Liver (tissue), 9 donors: Measurements from ENCODE around the gene LETMD1. TPM values are rescaled to one million over a fixed set of nuclear protein-coding genes. Genes with fewer than 3 reads are reported as not detected.

Experiments used
- DNase-seq: peaks from one replicate; pipeline ENCODE4 v3.0.0-alpha.2; 2017; ENCODE audit warnings: low spot score
- H3K27ac ChIP-seq, 2 donors: one replicate each; pipeline ENCODE4 v1.7.0; 2013; ENCODE audit warnings: inconsistent platforms in 2 of 2, low read length in 2 of 2, control low read depth in 1 of 2, low read depth in 1 of 2, mild to moderate bottlenecking in 1 of 2
- H3K27me3 ChIP-seq, 4 donors: one replicate each; pipeline versions ENCODE4 v1.6.1 to v1.7.0; 2013; ENCODE audit warnings: low read length in 3 of 4, inconsistent platforms in 1 of 4, mild to moderate bottlenecking in 1 of 4, moderate library complexity in 1 of 4; ENCODE audit not compliant: control insufficient read depth in 4 of 4, insufficient read depth in 4 of 4
- H3K36me3 ChIP-seq, 4 donors: one replicate each; pipeline versions ENCODE4 v1.6.1 to v1.7.0; 2013; ENCODE audit warnings: low read length in 3 of 4, mild to moderate bottlenecking in 3 of 4, low read depth in 1 of 4, moderate library complexity in 1 of 4; ENCODE audit not compliant: control insufficient read depth in 4 of 4, insufficient read depth in 3 of 4
- H3K4me1 ChIP-seq, 4 donors: one replicate each; pipeline versions ENCODE4 v1.6.1 to v1.7.0; 2013; ENCODE audit warnings: low read length in 3 of 4, mild to moderate bottlenecking in 3 of 4, moderate library complexity in 1 of 4; ENCODE audit not compliant: control insufficient read depth in 4 of 4, insufficient read depth in 4 of 4
- H3K4me3 ChIP-seq, 3 donors: one replicate each; pipeline versions ENCODE4 v1.6.1 to v1.7.0; 2013; ENCODE audit warnings: low read length in 3 of 3, control low read depth in 1 of 3, low read depth in 1 of 3, mild to moderate bottlenecking in 1 of 3
- H3K9ac ChIP-seq, 2 donors: one replicate each; pipeline ENCODE4 v1.7.0; 2013; ENCODE audit warnings: low read length in 2 of 2, mild to moderate bottlenecking in 2 of 2, moderate library complexity in 2 of 2, control low read depth in 1 of 2, low read depth in 1 of 2
- H3K9me3 ChIP-seq, 4 donors: one replicate each; pipeline versions ENCODE4 v1.6.1 to v1.7.0; 2013; ENCODE audit warnings: low read length in 3 of 4; ENCODE audit not compliant: control insufficient read depth in 4 of 4
- ATF3 ChIP-seq: IDR thresholded peaks from 2 replicates; pipeline ENCODE4 v1.6.1; 2016; ENCODE audit warnings: antibody characterized with exemption
- CTCF ChIP-seq: fragments of 150-350 bp; IDR thresholded peaks from 2 replicates; pipeline ENCODE4 v1.5.1; 2017; ENCODE audit warnings: improper control_type of control experiment, low read depth, low read length; ENCODE audit not compliant: missing input control
- FOXA2 ChIP-seq: IDR thresholded peaks from 2 replicates; pipeline ENCODE4 v1.6.1; 2016; ENCODE audit warnings: antibody characterized with exemption
- GABPA ChIP-seq, 2 donors: IDR thresholded peaks in 1 of 2; conservative IDR thresholded peaks in 1 of 2; 2 replicates each; pipeline ENCODE4 v1.6.1; 2016; ENCODE audit warnings: antibody characterized with exemption in 2 of 2, mild to moderate bottlenecking in 1 of 2, moderate library complexity in 1 of 2
- HNF4A ChIP-seq, 2 donors: conservative IDR thresholded peaks; 2 replicates each; pipeline ENCODE4 v1.6.1; 2016; ENCODE audit warnings: antibody characterized with exemption in 2 of 2, mild to moderate bottlenecking in 2 of 2
- HNF4G ChIP-seq: IDR thresholded peaks from 2 replicates; pipeline ENCODE4 v1.6.1; 2016; ENCODE audit warnings: antibody characterized with exemption
- JUND ChIP-seq, 2 donors: IDR thresholded peaks; 2 replicates each; pipeline ENCODE4 v1.6.1; 2016; ENCODE audit warnings: antibody characterized with exemption in 2 of 2
- REST ChIP-seq: IDR thresholded peaks from 2 replicates; pipeline ENCODE4 v1.6.1; 2016; ENCODE audit warnings: antibody characterized with exemption, mild to moderate bottlenecking
- RXRA ChIP-seq, 2 donors: IDR thresholded peaks; 2 replicates each; pipeline ENCODE4 v1.6.1; 2017 to 2018; ENCODE audit warnings: antibody characterized with exemption in 2 of 2, mild to moderate bottlenecking in 1 of 2
- TAF1 ChIP-seq: conservative IDR thresholded peaks from 2 replicates; pipeline ENCODE4 v1.6.1; 2016; ENCODE audit warnings: antibody characterized with exemption, mild to moderate bottlenecking
- YY1 ChIP-seq: IDR thresholded peaks from 2 replicates; pipeline ENCODE4 v1.6.1; 2016; ENCODE audit warnings: antibody characterized with exemption, mild to moderate bottlenecking
- ZBTB33 ChIP-seq: IDR thresholded peaks from 2 replicates; pipeline ENCODE4 v1.6.1; 2016; ENCODE audit warnings: antibody characterized with exemption
- WGBS: extraction: QIAGEN DNeasy Blood & Tissue Kit; methylation state at CpG from one replicate; pipeline ENCODE4 v1.1.7; 2013; 5-methylcytosine and 5-hydroxymethylcytosine counted together
- polyA plus RNA-seq, 2 donors: library from polyadenylated mRNA; stranded (reverse) in 1 of 2; unstranded in 1 of 2; fragments of 200-250 nt in 1 of 2; fragments of >200 nt in 1 of 2; fragmentation: Nextera tagmentation in 1 of 2; extraction: Ambion mirVana in 1 of 2; gene quantifications; one replicate each; pipeline versions ENCODE4 v1.2.1 to v1.2.3, GENCODE V29; 2013 to 2015
- total RNA-seq, 2 donors: library from RNA; depleted of rRNA; stranded (reverse); fragments of >200 nt; gene quantifications; one replicate each; pipeline ENCODE4 v1.2.3, GENCODE V29; 2014
- donor health status: healthy.
- donor health status: healthy.
- donor health status: healthy.
- donor health status: healthy.
- donor health status: healthy.

Gene LETMD1
- total and polyA plus RNA-seq, 4 donors: 17.6 to 41.0 (median 22.5) TPM

GRCh38 chr12:51085757-51086156, 37.6 kb downstream of the LETMD1 start:
- WGBS: 74% methylated on average over 3 of the region's 3 CpGs
- H3K4me1 ChIP-seq: peaks cover 1 to 13% (median 11%) of the 10 kb centered on the region in 4 donors
- no peak overlapping the region for H3K27ac ChIP-seq
- peaks cover 0 to 2% (median 0%) of the 10 kb centered on the region in 4 donors for H3K36me3 ChIP-seq
- H3K27me3 ChIP-seq: no peaks in the 10 kb centered on the region
- H3K9ac ChIP-seq: no peak overlapping the region
- TF ChIP-seq ZBTB33 (no peak), CTCF (no peak), GABPA (IDR thresholded peaks at IDR 0.05 in 1 of 2, conservative IDR thresholded peaks at IDR 0.05 in 1 of 2) (no peak), HNF4G (no peak)
- no peak overlapping the region for H3K4me3 ChIP-seq
- no peaks in the 10 kb centered on the region for H3K9me3 ChIP-seq
- DNase-seq: no peak

- no peaks in the 10 kb centered on the region for H3K27me3 ChIP-seq
- WGBS: 93% methylated on average over 10 of the region's 10 CpGs
- no peak overlapping the region for H3K9ac ChIP-seq
- H3K9me3 ChIP-seq: no peaks in the 10 kb centered on the region
- DNase-seq: no peak
- no peak overlapping the region for H3K27ac ChIP-seq
- no peak overlapping the region for H3K4me3 ChIP-seq
- peaks cover 0 to 2% (median 0%) of the 10 kb centered on the region in 4 donors for H3K36me3 ChIP-seq
- TF ChIP-seq FOXA2: no peak
- no peak for TF ChIP-seq ATF3
- TF ChIP-seq JUND (IDR thresholded peaks at IDR 0.05): no peak
- TF ChIP-seq RXRA (IDR thresholded peaks at IDR 0.05): no peak
- no peak for TF ChIP-seq HNF4A (conservative IDR thresholded peaks at IDR 0.05)
- TF ChIP-seq TAF1: no peak
- TF ChIP-seq REST: no peak
- no peak for TF ChIP-seq YY1
- peaks cover 1 to 12% (median 10%) of the 10 kb centered on the region in 4 donors for H3K4me1 ChIP-seq
Measured at GRCh38 chr12:51086933-51087332, 38.8 kb downstream of the LETMD1 start.
